NT2/D1 (cell line): Measurements from ENCODE around the gene PTPRH.

Experiments used
- SUZ12 ChIP-seq: IDR thresholded peaks from 2 replicates; pipeline ENCODE4 v1.6.1; 2011; ENCODE audit not compliant: insufficient read length, insufficient read depth; ENCODE audit errors: extremely low read depth
- ZNF274 ChIP-seq: IDR thresholded peaks from 2 replicates; pipeline ENCODE4 v1.6.1; 2011; ENCODE audit warnings: mild to moderate bottlenecking, low read depth, low read length

DNA sequence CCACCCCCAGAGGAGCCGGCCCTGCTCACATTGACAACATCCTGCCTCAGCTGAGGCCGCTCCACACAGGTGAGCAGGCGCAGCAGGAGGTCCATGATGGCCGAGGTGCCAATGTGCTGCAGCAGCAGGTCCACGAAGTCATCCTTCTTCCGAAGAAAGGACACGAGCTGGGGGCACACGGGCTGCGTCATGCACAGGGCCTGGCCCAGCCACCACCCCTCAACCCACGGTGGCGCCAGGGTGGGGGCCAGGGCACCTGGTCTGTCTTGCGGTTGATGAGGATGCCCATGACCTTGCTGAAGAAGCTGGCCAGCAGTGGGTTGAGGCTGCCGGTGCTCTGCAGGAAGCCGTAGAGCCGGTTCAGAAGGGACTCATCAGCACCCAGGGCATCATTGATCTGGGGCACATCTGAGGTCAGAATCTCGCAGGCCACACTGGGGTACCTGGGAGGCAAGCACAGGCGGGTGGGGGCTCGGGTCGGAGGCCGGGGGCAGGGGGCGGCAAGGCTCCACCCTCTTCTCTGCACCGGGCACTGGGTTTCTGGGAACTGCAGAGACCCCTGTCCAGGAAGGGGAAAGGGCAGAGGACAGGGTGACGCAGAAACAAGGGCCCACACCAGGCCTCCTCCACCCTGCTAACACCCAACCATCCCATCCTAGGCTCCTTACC is 36.1 kb upstream of the PTPRH start:
- no peak for TF ChIP-seq ZNF274
- no peak for TF ChIP-seq SUZ12
